ENCODE results near the gene KIF19.

- TF ChIP-seq CTCF (IDR thresholded peaks at IDR 0.05; ENCODE audit: low read depth, low read length) (no peak), EZH2phosphoT487 (IDR thresholded peaks at IDR 0.05; ENCODE audit: low read depth) (no peak)
Observed at GRCh38 chr17:74369221-74369620, 43.2 kb downstream of the KIF19 start.
